Kidney (tissue), 22 donors: ENCODE results near the gene IARS1. TPM values are rescaled to one million over a fixed set of nuclear protein-coding genes. Genes with fewer than 3 reads are reported as not detected.

Experiments
- DNase-seq, 5 donors: peaks; one replicate each; pipeline ENCODE4 v3.0.0-alpha.2; 2013 to 2020
- FAIRE-seq: peaks from 2 replicates; lab custom pipeline; 2012; peaks lifted over from hg19 to GRCh38; lab: Jason Lieb, UNC
- H3K27ac ChIP-seq, 2 donors: one replicate each; pipeline ENCODE4 v1.7.0; 2013; ENCODE audit warnings: low read depth in 2 of 2, low read length in 2 of 2, inconsistent platforms in 1 of 2
- H3K27me3 ChIP-seq: one replicate; pipeline ENCODE4 v1.7.1; 2013; ENCODE audit warnings: low read length, inconsistent platforms; ENCODE audit not compliant: control insufficient read depth, insufficient read depth
- H3K36me3 ChIP-seq, 3 donors: one replicate each; pipeline versions ENCODE4 v1.7.0 to v1.7.1; 2013; ENCODE audit warnings: low read length in 3 of 3, control low read depth in 1 of 3, inconsistent platforms in 1 of 3; ENCODE audit not compliant: insufficient read depth in 3 of 3, control insufficient read depth in 2 of 3
- H3K4me1 ChIP-seq, 3 donors: one replicate each; pipeline versions ENCODE4 v1.7.0 to v1.7.1; 2013; ENCODE audit warnings: low read length in 3 of 3, inconsistent platforms in 1 of 3, low read depth in 1 of 3; ENCODE audit not compliant: control insufficient read depth in 2 of 3, insufficient read depth in 2 of 3
- H3K4me3 ChIP-seq, 3 donors: one replicate each; pipeline versions ENCODE4 v1.7.0 to v1.8.1; 2013; ENCODE audit warnings: low read length in 3 of 3, control low read depth in 1 of 3, inconsistent platforms in 1 of 3
- H3K9ac ChIP-seq, 3 donors: one replicate each; pipeline versions ENCODE4 v1.7.0 to v1.7.1; 2013; ENCODE audit warnings: low read length in 3 of 3, control low read depth in 1 of 3, inconsistent platforms in 1 of 3
- H3K9me3 ChIP-seq, 3 donors: one replicate each; pipeline versions ENCODE4 v1.7.0 to v1.7.1; 2013; ENCODE audit warnings: low read length in 3 of 3, control low read depth in 1 of 3, inconsistent platforms in 1 of 3; ENCODE audit not compliant: control insufficient read depth in 2 of 3, insufficient read depth in 1 of 3
- CTCF ChIP-seq: IDR thresholded peaks from 3 replicates; pipeline ENCODE4 v1.5.1; 2012; ENCODE audit warnings: mild to moderate bottlenecking, moderate library complexity, borderline replicate concordance; ENCODE audit not compliant: insufficient read depth; ENCODE audit errors: extremely low read depth
- intact Hi-C: fragments of 100-400 bp; cut with DNase I; formaldehyde crosslinking; loops from one replicate; pipeline ENCODE4 v1.11.1; 2022
- long read RNA-seq, 10 donors: library from polyadenylated mRNA in 1 of 10; unstranded in 1 of 10; transcript quantifications; one replicate each; pipeline ENCODE4 v2.0.0 and lab custom pipeline, GENCODE V29; 2021 to 2026
- polyA plus RNA-seq: library from polyadenylated mRNA; stranded (reverse); fragments of 350-450 nt; fragmentation: Illumina TruSeq; extraction: RNeasy Lipid Tissue Mini Kit (QIAGEN cat#74804); gene quantifications from one replicate; pipeline ENCODE4 v1.2.3, GENCODE V29; 2014; ENCODE audit warnings: low read depth, low replicate concordance; ENCODE audit not compliant: insufficient read depth
- total RNA-seq: library from RNA; stranded (reverse); fragmentation: NEBNext Ultra II Directional; extraction: Animal tissue kit (Norgen Biotek cat#: 25700); gene quantifications from one replicate; pipeline ENCODE4 v1.2.1, GENCODE V29; 2021
- donor health status: control.
- donor health status: control.
- donor health status: control.
- donor health status: control.
- donor health status: control.
- donor health status: DM: yes; HTN: yes; CAD: no.
- donor health status: Normal renal cell carcinoma (clear cell type).

The IARS1 gene
- total RNA-seq (98.3 TPM), polyA plus RNA-seq (30.7 TPM)
- long read RNA-seq, donor 1, full-length matches to known transcripts: 1 of 1 reads
- long read RNA-seq, donor 1, partial matches to known transcripts: 0 of 1 reads
- long read RNA-seq, donor 1, other reads (novel, unspliced or antisense): 0 of 1 reads
- long read RNA-seq, donor 2, full-length matches to known transcripts: 1 of 1 reads
- long read RNA-seq, donor 2, partial matches to known transcripts: 0 of 1 reads
- long read RNA-seq, donor 2, other reads (novel, unspliced or antisense): 0 of 1 reads
- long read RNA-seq, donor 3, full-length matches to known transcripts: 4 of 9 reads
- long read RNA-seq, donor 3, partial matches to known transcripts: 5 of 9 reads
- long read RNA-seq, donor 3, other reads (novel, unspliced or antisense): 0 of 9 reads
- long read RNA-seq, donor 4, full-length matches to known transcripts: 4 of 11 reads
- long read RNA-seq, donor 4, partial matches to known transcripts: 7 of 11 reads
- long read RNA-seq, donor 4, other reads (novel, unspliced or antisense): 0 of 11 reads
- long read RNA-seq, donor 5: 0 reads
- long read RNA-seq, donor 6, full-length matches to known transcripts: 4 of 26 reads
- long read RNA-seq, donor 6, partial matches to known transcripts: 22 of 26 reads
- long read RNA-seq, donor 6, other reads (novel, unspliced or antisense): 0 of 26 reads
- long read RNA-seq, donor 7, full-length matches to known transcripts: 17 of 81 reads
- long read RNA-seq, donor 7, partial matches to known transcripts: 57 of 81 reads
- long read RNA-seq, donor 7, other reads (novel, unspliced or antisense): 7 of 81 reads
- long read RNA-seq, donor 8, full-length matches to known transcripts: 1 of 1 reads
- long read RNA-seq, donor 8, partial matches to known transcripts: 0 of 1 reads
- long read RNA-seq, donor 8, other reads (novel, unspliced or antisense): 0 of 1 reads
- long read RNA-seq, donor 9: 0 reads
- long read RNA-seq, donor 10, partial matches to known transcripts: 6 of 8 reads
- long read RNA-seq, donor 10, other reads (novel, unspliced or antisense): 0 of 8 reads

- peak within 1 kb of the TSS; percentile 72 to 88 (median 87) for H3K9ac ChIP-seq
- H3K4me1 ChIP-seq: peaks cover 0 to 15% (median 7%) of the 10 kb centered on the region in 3 donors
- H3K27me3 ChIP-seq: no peaks in the 10 kb centered on the region
- intact Hi-C loops: no loop called here
- no peaks in the 10 kb centered on the region for H3K9me3 ChIP-seq
- peak; percentile 29 for TF ChIP-seq CTCF
- peak; percentile 90 for FAIRE-seq
- peaks cover 2 to 8% (median 2%) of the 10 kb centered on the region in 3 donors for H3K36me3 ChIP-seq
- peak; percentile 99 to 100 (median 99) for DNase-seq
- no peak within 1 kb of the TSS for H3K27ac ChIP-seq
- peak within 1 kb of the TSS; percentile 85 to 95 (median 93) for H3K4me3 ChIP-seq
Measured at GRCh38 chr9:92293452-92294296, at the start of gene IARS1. Gene IARS1, minus strand, starts transcription at chr9:92293697. Its CDS starts 4,278 bp downstream, at chr9:92289419.

- DNase-seq: peak in 1 of 5 donors; percentile 8
- no peaks in the 10 kb centered on the region for H3K36me3 ChIP-seq
- H3K9me3 ChIP-seq: no peaks in the 10 kb centered on the region
- FAIRE-seq: peak; percentile 76
- H3K4me3 ChIP-seq: no peak overlapping the region
- no peak overlapping the region for H3K9ac ChIP-seq
- intact Hi-C loops: no loop called here
- no peaks in the 10 kb centered on the region for H3K27me3 ChIP-seq
- no peak overlapping the region for H3K27ac ChIP-seq
- H3K4me1 ChIP-seq: no peaks in the 10 kb centered on the region
- TF ChIP-seq CTCF: no peak
Measured at GRCh38 chr9:92342825-92343488, 49.5 kb upstream of the IARS1 start.

- H3K4me1 ChIP-seq: no peaks in the 10 kb centered on the region
- DNase-seq: no peak
- no peaks in the 10 kb centered on the region for H3K9me3 ChIP-seq
- intact Hi-C loops: no loop called here
- peaks cover 0 to 4% (median 0%) of the 10 kb centered on the region in 3 donors for H3K36me3 ChIP-seq
- H3K4me3 ChIP-seq: no peak overlapping the region
- FAIRE-seq: no peak
- no peaks in the 10 kb centered on the region for H3K27me3 ChIP-seq
- H3K27ac ChIP-seq: no peak overlapping the region
- H3K9ac ChIP-seq: no peak overlapping the region
- TF ChIP-seq CTCF: no peak
Measured at GRCh38 chr9:92341578-92341977, 48.1 kb upstream of the IARS1 start.
